Hepatocyte (in vitro differentiated cells): Measurements from ENCODE around the gene APBA2. TPM values are rescaled to one million over a fixed set of nuclear protein-coding genes. Genes with fewer than 3 reads are reported as not detected.
"Not testable (repeated sequence)": the region's sequence is repeated elsewhere in the genome, so short reads cannot be mapped to it uniquely, and the experiment has no call there.

Experiments
- DNase-seq: peaks from one replicate; pipeline ENCODE4 v3.0.0-alpha.2; 2016; ENCODE audit warnings: low spot score
- H2AFZ ChIP-seq: fragments of 200-600 bp; sonication (generic); 2 replicates; pipeline ENCODE4 v1.6.0; 2016; ENCODE audit warnings: antibody characterized with exemption, mild to moderate bottlenecking
- H3K27ac ChIP-seq: fragments of 200-600 bp; sonication (generic); 2 replicates; pipeline ENCODE4 v1.5.1; 2016; ENCODE audit warnings: mild to moderate bottlenecking
- H3K27me3 ChIP-seq: fragments of 200-600 bp; sonication (generic); 2 replicates; pipeline ENCODE4 v1.6.1; 2016
- H3K36me3 ChIP-seq: fragments of 200-600 bp; sonication (generic); replicated peaks from 2 replicates; pipeline ENCODE4 v1.5.1; 2016; ENCODE audit warnings: low read depth; ENCODE audit not compliant: insufficient read depth
- H3K4me1 ChIP-seq: fragments of 200-600 bp; sonication (generic); 2 replicates; pipeline ENCODE4 v1.5.1; 2016; ENCODE audit warnings: mild to moderate bottlenecking, moderate library complexity; ENCODE audit not compliant: insufficient read depth
- H3K4me2 ChIP-seq: fragments of 200-600 bp; sonication (generic); 2 replicates; pipeline ENCODE4 v1.6.0; 2016
- H3K4me3 ChIP-seq: fragments of 200-600 bp; sonication (generic); 2 replicates; pipeline ENCODE4 v1.5.1; 2016; ENCODE audit warnings: mild to moderate bottlenecking
- H3K79me2 ChIP-seq: fragments of 200-600 bp; sonication (generic); 2 replicates; pipeline ENCODE4 v1.6.0; 2017; ENCODE audit warnings: mild to moderate bottlenecking
- H3K9me2 ChIP-seq: fragments of 200-600 bp; sonication (generic); replicated peaks from 2 replicates; pipeline ENCODE4 v1.6.0; 2017; ENCODE audit warnings: mild to moderate bottlenecking; ENCODE audit not compliant: insufficient read depth
- H3K9me3 ChIP-seq: fragments of 200-600 bp; sonication (generic); 2 replicates; pipeline ENCODE4 v1.5.1; 2016; ENCODE audit warnings: low read depth, mild to moderate bottlenecking
- H4K20me1 ChIP-seq: fragments of 200-600 bp; sonication (generic); 2 replicates; pipeline ENCODE4 v1.6.0; 2016; ENCODE audit warnings: mild to moderate bottlenecking; ENCODE audit not compliant: insufficient read depth, poor library complexity, severe bottlenecking
- EZH2 ChIP-seq: fragments of 200-600 bp; sonication (generic); IDR thresholded peaks from 2 replicates; pipeline ENCODE4 v1.6.1; 2016; ENCODE audit warnings: antibody characterized with exemption, mild to moderate bottlenecking, borderline replicate concordance
- EZH2phosphoT487 ChIP-seq: fragments of 200-600 bp; sonication (generic); IDR thresholded peaks from one replicate; pipeline ENCODE4 v1.6.1; 2018; ENCODE audit warnings: antibody characterized with exemption, mild to moderate bottlenecking, low read depth, moderate library complexity; ENCODE audit not compliant: unreplicated experiment, severe bottlenecking
- WGBS: methylation state at CpG from one replicate; pipeline ENCODE4 v1.1.6; 2016; ENCODE audit warnings: low lambda C conversion rate; ENCODE audit errors: missing lambda C conversion rate; 5-methylcytosine and 5-hydroxymethylcytosine counted together
- polyA plus RNA-seq: library from polyadenylated mRNA; unstranded; fragments of >200 nt; fragmentation: Nextera tagmentation; extraction: Ambion mirVana; gene quantifications from 2 replicates; pipeline ENCODE4 v1.2.1, GENCODE V29; 2016
- total RNA-seq: library from RNA; depleted of rRNA; stranded (reverse); fragments of >200 nt; gene quantifications from 2 replicates; pipeline ENCODE4 v1.2.3, GENCODE V29; 2014
- TF ChIP-seq, protein P1 (sequence below): fragments of 200-600 bp; sonication (generic); IDR thresholded peaks from 2 replicates; pipeline ENCODE4 v1.5.1; 2016; ENCODE audit warnings: antibody characterized with exemption, mild to moderate bottlenecking; ENCODE audit not compliant: poor library complexity

APBA2 gene
- total and polyA plus RNA-seq, 2 experiments from 2014 or later: 8.4 to 10.1 TPM

DNA sequence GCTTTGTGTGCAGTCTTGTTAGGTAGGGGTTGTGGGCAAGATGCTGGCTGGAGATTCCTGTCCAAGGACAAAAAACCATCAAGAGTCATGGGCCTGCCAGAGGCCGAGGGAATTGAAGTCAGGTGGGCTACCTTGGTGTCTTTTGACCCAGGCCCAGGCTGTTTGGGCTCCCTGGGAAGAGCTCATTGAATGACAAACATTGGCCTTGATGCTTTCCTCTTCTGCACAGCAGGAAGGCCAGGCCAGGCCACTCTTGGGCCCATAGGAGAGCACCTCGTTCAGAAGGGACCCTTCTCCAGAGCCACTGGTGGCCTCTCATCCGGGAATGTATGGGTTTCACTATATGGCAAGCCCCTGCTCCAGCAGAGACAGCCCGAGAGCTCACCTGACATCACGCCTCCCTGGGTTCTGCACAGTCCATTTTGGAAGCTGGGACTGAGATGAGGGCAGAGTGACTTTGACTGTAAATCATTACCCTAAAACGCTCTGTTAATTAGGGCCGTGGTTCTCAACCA is 214.8 kb downstream of the APBA2 start:
- H3K27ac ChIP-seq: no peak overlapping the region
- no peaks in the 10 kb centered on the region for H3K36me3 ChIP-seq
- no peaks in the 10 kb centered on the region for H3K27me3 ChIP-seq
- no peaks in the 10 kb centered on the region for H3K9me3 ChIP-seq
- H3K9me2 ChIP-seq: no peaks in the 10 kb centered on the region
- H3K4me1 ChIP-seq: no peaks in the 10 kb centered on the region
- DNase-seq: no peak
- WGBS: 81% methylated on average over 7 of the region's 7 CpGs
- H2AFZ ChIP-seq: no peak overlapping the region
- no peaks in the 10 kb centered on the region for H3K79me2 ChIP-seq
- H3K4me2 ChIP-seq: no peak overlapping the region
- H4K20me1 ChIP-seq: no peaks in the 10 kb centered on the region
- H3K4me3 ChIP-seq: no peak overlapping the region
- TF ChIP-seq, protein P1, sequence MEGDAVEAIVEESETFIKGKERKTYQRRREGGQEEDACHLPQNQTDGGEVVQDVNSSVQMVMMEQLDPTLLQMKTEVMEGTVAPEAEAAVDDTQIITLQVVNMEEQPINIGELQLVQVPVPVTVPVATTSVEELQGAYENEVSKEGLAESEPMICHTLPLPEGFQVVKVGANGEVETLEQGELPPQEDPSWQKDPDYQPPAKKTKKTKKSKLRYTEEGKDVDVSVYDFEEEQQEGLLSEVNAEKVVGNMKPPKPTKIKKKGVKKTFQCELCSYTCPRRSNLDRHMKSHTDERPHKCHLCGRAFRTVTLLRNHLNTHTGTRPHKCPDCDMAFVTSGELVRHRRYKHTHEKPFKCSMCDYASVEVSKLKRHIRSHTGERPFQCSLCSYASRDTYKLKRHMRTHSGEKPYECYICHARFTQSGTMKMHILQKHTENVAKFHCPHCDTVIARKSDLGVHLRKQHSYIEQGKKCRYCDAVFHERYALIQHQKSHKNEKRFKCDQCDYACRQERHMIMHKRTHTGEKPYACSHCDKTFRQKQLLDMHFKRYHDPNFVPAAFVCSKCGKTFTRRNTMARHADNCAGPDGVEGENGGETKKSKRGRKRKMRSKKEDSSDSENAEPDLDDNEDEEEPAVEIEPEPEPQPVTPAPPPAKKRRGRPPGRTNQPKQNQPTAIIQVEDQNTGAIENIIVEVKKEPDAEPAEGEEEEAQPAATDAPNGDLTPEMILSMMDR: no peak
- no peak for TF ChIP-seq EZH2
- TF ChIP-seq EZH2phosphoT487: no peak

- H3K4me1 ChIP-seq: no peaks in the 10 kb centered on the region
- no peaks in the 10 kb centered on the region for H4K20me1 ChIP-seq
- H2AFZ ChIP-seq: no peak overlapping the region
- H3K4me2 ChIP-seq: no peak overlapping the region
- no peaks in the 10 kb centered on the region for H3K36me3 ChIP-seq
- TF ChIP-seq, protein P1: no peak
- no peak for TF ChIP-seq EZH2phosphoT487
- no peak for TF ChIP-seq EZH2
- H3K79me2 ChIP-seq: no peaks in the 10 kb centered on the region
- 97% methylated on average over 16 of the region's 16 CpGs for WGBS
- no peaks in the 10 kb centered on the region for H3K9me3 ChIP-seq
- H3K9me2 ChIP-seq: no peaks in the 10 kb centered on the region
- H3K4me3 ChIP-seq: no peak overlapping the region
- H3K27ac ChIP-seq: no peak overlapping the region
- no peaks in the 10 kb centered on the region for H3K27me3 ChIP-seq
- no peak for DNase-seq
Measured at GRCh38 chr15:29101491-29101890, 215.7 kb downstream of the APBA2 start.

- not testable (repeated sequence) for H3K36me3 ChIP-seq, H3K27me3 ChIP-seq, H3K79me2 ChIP-seq, H3K9me3 ChIP-seq, H3K27ac ChIP-seq, H3K4me3 ChIP-seq, H3K4me2 ChIP-seq, H3K9me2 ChIP-seq, H4K20me1 ChIP-seq, H3K4me1 ChIP-seq, H2AFZ ChIP-seq
- 84% methylated on average over 10 of the region's 10 CpGs for WGBS
- TF ChIP-seq, protein P1: peak; percentile 71
- DNase-seq: peak; percentile 72
Measured at GRCh38 chr15:29102173-29102794, 216.5 kb downstream of the APBA2 start.
